HG03135 (cell line): ENCODE data around the gene KLF11.

Experiments used
- ATAC-seq: cut with Tn5 transposase; IDR thresholded peaks from one replicate; pipeline ENCODE4 v1.9.1; 2021; ENCODE audit warnings: mild to moderate bottlenecking, moderate library complexity; ENCODE audit not compliant: unreplicated experiment

KLF11 gene

GRCh38 chr2:10061221-10061925 is 18.0 kb downstream of the KLF11 start:
- no peak for ATAC-seq

DNA sequence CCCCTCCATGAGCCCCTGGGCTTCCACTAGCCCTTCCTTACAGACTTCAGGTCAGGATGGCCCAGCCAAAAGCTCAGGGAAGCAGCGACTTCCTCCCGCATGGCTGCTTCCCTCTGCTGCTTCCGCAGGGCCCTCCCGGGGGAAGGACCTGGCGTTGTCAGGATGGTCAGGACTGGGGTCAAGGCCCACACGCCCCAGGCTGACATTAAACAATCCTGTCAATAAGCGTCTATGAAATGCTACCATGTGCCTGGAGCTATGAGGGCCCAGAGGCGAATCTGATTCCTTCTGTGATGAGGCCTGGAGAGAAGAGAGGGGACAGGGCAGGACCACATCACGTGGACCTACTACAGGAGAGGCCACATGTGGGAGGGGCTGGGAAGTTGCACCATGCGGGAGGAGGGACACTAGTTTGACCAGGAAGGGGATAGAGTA is 19.6 kb downstream of the KLF11 start:
- no peak for ATAC-seq

GRCh38 chr2:10063566-10063965 is 20.2 kb downstream of the KLF11 start:
- ATAC-seq: no peak

DNA sequence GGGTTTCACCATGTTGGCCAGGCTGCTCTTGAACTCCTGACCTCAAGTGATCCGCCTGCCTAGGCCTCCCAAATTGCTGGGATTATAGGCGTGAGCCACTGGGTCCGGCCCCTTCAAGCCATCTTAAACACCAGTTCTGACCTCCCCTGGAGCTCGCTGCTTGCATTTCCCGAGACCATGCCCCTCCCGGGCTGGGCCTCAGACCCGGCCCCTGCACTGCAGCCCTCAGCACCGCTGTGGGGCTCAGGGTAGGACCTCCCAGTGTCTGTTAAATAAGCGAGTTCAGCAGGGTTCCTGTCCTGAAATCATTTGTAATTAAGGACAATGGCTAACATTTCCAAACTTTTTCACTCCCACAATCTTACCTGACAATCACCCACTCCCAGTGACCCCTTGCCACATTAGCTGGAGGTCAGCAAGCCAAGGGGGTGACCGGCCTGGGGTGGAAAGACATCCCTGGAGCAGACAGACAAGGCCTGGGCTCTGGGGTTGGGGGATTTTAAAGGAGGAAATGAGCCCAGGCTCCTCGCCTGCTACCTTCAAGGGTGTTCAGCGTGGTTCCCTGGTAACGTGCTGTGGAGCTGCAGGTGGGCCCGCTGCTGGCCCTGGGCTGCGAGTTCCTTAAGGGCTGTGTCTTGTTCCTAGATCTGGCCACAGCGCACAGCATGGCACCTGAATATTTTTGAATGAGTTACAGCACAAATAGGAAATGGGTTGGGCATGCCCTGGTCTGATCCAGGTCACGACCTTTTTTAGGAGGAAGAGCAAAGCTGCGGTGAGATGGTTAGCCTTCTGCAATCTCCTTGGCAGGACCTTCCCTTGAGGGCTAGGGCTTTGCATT is 21.8 kb downstream of the KLF11 start:
- ATAC-seq: no peak

DNA sequence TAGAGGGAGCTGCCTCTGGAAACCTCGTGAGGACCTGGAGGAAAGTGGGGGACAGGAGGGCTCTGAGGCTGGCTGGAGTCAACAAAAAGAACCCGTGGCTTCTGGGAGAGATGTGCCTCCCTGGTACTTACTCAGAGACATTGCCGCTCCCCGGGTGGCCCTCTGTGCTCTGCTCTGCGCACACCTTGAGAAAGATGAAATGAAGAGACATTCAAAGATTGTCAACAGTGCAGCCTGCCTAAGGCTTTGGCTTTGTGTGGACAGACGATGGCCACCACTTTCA is 22.4 kb downstream of the KLF11 start:
- no peak for ATAC-seq

- ATAC-seq: no peak
Measured at GRCh38 chr2:10067330-10067729, 24.0 kb downstream of the KLF11 start.

- no peak for ATAC-seq
Measured at GRCh38 chr2:10067881-10068280, 24.5 kb downstream of the KLF11 start.

GRCh38 chr2:10071176-10071575 is 27.8 kb downstream of the KLF11 start:
- ATAC-seq: no peak

DNA sequence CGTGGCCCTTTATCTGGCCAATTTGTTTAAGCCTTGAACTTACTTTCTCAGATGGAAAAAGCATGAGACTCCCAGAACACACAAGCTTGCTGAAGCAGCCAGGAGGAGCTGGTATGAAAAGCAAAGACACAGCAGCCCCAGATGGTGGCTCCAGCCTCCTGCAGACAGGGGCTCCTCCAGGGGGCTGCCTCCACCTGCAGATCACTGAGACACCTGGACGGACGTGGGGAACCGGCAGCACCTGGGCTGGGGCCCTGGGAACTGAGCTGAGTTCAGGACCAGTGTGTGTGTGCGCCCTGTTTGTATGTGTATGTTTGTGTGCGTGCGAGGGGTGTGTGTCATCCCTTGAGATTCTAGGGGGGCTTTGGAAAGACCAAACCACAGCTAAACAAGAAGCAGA is 28.2 kb downstream of the KLF11 start:
- no peak for ATAC-seq

DNA sequence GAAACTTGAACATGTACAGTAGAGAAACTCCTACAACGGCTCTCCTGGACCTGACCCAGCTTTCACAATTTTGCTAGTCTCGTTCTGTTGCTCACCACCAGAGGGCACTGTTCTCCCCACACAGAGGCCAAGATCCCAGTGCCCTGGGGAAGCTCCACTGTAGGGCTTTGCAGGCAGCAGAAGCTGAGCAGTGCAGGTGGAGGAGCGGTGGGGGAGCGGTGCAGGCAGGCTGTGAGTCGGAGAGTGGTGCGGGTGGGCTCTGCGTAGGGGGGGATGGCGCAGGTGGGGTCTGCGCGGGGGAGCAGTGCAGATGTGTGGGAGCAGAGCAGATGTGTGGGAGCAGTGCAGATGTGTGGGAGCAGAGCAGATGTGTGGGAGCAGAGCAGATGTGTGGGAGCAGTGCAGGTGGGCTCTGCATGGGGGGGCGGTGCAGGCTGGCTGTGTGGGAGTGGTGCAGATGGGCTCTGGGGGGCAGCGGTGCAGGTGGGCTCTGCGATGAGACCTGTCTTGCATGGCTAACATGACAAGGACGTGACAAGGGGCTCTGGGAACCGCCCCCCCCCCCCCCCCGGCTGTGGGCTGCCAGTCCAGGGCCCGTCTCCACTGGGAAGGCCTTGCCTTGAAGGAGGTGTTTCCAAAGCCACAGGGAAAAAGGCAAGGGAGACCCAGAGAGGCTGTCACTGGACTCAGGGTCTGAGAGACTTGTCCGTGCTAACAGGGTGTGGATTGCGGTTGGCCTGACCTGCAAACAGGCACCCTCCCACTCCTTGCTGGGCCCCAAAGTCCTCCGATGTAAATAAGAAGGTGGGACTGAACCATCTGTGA is 29.5 kb downstream of the KLF11 start:
- ATAC-seq: peak; percentile 79

GRCh38 chr2:10073706-10074105 is 30.4 kb downstream of the KLF11 start:
- ATAC-seq: no peak

GRCh38 chr2:10075101-10075500 is 31.8 kb downstream of the KLF11 start:
- ATAC-seq: no peak

- ATAC-seq: no peak
Measured at GRCh38 chr2:10075571-10076209, 32.3 kb downstream of the KLF11 start.

DNA sequence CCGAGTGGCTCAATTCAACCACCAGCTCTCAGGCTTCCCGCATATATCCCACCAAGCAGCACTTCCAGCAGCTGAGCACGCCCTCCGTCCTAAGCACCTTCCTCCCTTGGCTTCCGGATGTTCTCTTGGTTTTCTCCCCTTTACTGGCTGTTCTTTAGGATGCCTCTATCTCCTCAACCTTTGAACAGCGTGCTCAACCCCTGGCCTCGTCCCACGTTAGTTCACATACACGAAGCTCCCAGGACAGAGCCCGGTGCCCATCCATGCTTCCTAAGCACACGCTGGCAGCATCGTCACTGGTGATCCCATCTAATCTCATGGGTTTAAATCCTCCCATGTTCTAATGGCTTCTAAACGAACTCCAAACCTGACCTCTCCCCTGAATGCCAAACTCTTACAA is 33.2 kb downstream of the KLF11 start:
- ATAC-seq: no peak

GRCh38 chr2:10076988-10077527 is 33.7 kb downstream of the KLF11 start:
- no peak for ATAC-seq

DNA sequence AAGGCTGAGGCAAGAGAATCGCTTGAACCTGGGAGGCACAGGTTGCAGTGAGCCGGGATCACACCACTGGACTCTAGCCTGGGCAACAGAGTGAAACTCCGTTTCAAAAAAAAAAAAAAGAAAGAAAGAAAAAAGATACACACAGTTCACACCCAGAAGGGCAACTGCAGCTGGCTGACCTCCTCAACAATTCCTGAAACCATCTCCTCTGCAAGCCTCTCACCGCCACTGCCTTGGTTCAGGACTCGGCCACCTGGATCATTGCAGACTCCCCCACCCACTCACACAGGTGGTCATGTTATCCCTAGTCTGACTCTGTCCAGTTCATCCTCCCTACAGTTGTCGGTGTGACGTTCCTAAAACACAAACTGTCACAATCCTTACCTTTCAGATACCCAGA is 34.7 kb downstream of the KLF11 start:
- ATAC-seq: no peak

- ATAC-seq: no peak
Measured at GRCh38 chr2:10078704-10079265, 35.4 kb downstream of the KLF11 start.

DNA sequence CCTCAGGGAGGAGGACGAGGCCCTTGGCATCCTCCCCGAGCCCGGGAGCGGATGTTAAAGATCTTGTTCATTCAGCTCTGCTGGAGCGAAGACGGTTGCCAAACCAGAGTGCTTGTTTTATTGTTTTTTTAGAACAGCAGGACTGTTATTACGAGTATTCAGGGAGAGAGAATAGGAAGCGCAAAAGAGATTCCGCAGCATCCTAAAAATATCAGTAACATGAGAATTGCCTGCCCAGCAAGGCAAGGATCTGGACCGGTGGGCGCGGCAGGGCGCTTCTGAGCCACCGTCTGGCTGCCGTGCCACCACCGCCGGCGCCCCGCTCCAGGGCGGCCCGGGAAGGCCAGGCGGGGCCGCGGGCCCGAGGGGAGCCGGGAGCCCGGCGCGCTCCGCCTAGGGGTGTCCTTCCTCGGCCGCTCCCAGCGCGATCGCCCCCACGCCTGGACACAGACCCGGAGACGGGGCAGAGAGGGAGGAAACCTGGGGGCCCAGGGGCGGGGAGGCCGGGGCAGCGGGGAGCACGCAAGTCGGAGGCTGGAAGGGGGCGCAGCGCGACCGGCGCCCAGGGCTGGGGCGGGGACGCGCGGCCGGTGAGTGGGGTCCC is 36.0 kb downstream of the KLF11 start:
- ATAC-seq: peak; percentile 25

- ATAC-seq: peak; percentile 32
Measured at GRCh38 chr2:10079870-10080535, 36.7 kb downstream of the KLF11 start, which contains the start of gene CYS1. TSS of gene CYS1 (minus strand) at chr2:10080411. CDS start at chr2:10080223, 188 bp downstream.
